ENCODE results near the gene H2BK1.

H2BK1 gene

DNA sequence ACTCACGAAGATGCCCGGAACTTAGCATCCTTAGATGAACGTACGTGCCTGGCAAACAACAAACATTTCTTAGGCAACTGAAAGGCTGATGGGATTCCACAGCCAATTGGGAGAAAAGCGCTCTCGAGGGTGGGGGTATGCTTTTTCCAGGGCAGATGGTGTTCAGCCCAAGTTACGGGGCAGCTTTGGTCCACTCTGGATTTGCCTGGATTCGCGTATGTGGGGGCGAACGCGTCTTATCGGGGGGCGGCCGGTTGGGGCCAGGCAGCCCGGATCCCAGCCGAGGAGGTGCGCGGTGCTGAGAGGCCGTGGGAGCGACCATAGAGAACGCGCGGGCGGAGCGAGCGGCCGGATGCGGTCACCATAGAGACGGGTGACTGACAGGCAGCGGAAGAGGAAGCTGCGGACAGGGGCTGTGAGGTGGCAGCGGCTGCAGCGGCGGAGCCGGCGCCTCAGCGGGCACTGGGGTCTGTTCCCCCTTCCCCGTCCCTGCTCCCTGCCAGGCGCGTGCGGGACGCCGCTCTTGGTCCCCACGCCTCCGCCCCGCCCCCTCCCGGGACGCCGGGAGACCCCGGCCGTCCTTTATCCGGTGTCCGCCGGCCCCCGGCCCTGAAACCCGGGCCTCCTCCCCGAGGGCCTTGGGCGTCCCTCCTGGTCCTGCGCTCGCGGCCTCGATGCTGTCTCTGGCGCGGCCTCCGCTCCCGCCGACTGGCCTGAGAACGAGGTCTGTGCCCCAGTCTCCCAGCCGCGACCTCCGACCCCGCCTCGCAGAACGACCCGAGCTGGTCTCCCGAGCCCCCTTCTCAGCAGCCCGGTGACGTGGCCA is 22.0 kb upstream of the H2BK1 start, which contains the start of gene CHPF2:
Gene CHPF2 (plus strand): TSS at position 393 of the 826 bp plus-strand sequence. CDS start 1,529 bp downstream, outside the sequence.
- DNase-seq (ENCODE audit: low spot score) = peak; percentile 95

- DNase-seq (ENCODE audit: low spot score) = no peak
Observed at GRCh38 chr7:151231080-151231479, 20.8 kb upstream of the H2BK1 start.

- no peak for DNase-seq (ENCODE audit: low spot score)
Observed at GRCh38 chr7:151229249-151229648, 19.0 kb upstream of the H2BK1 start.

GRCh38 chr7:151228024-151228866 is 18.0 kb upstream of the H2BK1 start:
- no peak for DNase-seq (ENCODE audit: low spot score)

DNA sequence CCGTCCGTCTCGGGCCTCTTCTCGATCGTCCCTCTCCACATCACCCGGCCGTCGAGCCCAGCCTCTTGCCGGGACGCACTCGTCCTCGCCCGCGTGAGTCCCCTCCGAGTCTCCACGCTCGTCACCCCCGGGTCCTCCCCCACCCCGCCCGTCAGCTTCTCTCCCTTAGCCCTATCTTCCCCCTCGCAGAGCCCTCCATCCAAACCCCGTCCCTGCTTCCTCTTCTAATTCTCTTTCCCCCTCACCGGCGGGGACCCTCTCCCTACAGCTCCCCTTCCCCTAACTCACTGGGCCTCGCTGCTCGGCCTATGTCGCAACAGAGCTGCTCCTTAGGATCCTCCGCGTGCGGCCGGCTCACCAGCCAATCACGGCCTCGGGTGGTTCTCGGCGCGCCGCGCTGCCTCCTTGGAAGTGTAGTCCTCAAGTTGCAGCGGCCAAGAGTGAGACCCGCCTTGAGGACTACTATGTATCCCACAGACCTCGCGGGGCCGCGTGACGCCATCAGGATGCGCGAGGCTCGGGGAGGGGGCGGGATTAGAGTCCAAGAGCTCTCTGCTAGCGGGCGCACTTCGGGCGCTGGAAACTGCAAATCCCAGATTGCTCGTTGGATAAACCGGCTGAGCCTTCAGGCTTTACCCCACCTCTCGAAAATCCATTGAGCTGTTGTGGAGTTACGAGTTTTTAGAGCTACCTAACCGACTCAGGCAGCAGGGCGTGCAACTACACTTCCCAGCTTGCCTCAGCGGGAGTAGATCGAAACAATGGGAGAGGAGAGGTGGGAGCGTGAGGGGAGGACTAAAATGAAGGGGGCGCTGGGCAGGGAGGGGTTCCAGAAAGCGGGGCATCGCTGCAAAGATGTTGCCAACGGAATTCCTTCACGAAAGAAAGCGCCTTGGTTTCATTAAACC is 16.8 kb upstream of the H2BK1 start, which contains the start of gene ABCF2:
Gene ABCF2 (minus strand): TSS at position 331 of the 908 bp plus-strand sequence. CDS start 747 bp downstream, outside the sequence.
- DNase-seq (ENCODE audit: low spot score) = peak; percentile 97

GRCh38 chr7:151226560-151226874 is 16.2 kb upstream of the H2BK1 start:
- no peak for DNase-seq (ENCODE audit: low spot score)

- no peak for DNase-seq (ENCODE audit: low spot score)
Observed at GRCh38 chr7:151225948-151226510, 15.7 kb upstream of the H2BK1 start.

DNA sequence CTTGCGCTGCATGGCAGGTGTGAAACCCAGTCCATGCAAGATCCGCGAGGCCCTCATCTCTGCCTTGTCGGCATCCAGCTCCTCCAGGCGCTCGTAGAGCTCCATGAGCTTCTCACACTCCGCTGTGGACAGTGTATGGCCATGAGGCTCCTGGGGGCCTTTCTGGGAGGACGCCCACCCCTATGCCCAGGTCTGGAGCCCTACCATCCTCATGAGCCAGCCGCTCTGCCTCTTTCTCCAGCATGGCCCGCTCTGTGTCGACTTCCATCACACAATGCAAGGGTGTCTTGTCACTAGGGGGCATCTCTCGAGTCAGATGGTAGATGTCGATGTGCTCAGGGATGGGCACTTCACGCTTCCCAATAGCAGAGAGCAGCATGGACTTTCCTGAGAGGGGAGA is 13.4 kb upstream of the H2BK1 start:
- no peak for DNase-seq (ENCODE audit: low spot score)

DNA sequence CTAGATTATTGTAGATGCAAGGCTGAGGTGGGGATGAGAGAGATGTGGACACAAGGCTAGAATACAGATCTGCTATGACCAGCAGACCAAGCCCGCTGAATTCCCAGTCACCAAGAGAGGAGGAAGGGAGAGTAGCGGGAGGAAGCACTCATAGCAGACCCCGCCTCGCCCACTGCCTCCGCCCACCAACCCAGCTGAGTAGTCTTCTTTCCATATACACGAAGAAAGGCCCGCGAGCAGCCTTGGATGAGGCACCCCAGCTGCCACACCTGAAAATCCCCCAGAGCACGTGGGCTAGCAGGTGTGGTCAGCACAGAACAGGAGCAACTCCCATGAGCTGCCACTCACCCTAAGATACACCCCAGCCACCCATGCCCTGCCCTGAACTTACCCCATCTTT is 7.9 kb upstream of the H2BK1 start:
- DNase-seq (ENCODE audit: low spot score) = peak; percentile 15

DNA sequence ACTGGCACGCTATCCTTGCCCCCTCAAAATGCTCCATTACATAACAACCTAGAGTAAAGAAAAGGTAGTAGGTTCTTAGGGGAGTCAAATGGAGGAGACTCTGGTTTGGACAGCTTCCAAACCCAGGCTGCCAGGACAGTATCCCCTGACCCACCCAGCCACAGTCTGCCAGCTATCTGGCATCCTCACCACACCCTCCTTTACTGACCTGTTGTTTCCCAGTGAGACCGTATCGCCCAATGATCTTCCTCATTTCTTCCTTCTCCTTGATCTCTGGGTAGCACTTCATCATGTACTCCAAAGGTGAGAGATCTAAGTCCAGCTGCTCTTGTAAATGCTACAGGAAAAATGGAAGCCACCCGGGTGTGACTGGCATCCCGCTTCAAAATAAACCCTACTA is 5.1 kb upstream of the H2BK1 start:
- DNase-seq (ENCODE audit: low spot score) = no peak

- no peak for DNase-seq (ENCODE audit: low spot score)
Observed at GRCh38 chr7:151213826-151214225, 3.5 kb upstream of the H2BK1 start.

GRCh38 chr7:151212626-151213025 is 2.3 kb upstream of the H2BK1 start:
- no peak for DNase-seq (ENCODE audit: low spot score)

DNA sequence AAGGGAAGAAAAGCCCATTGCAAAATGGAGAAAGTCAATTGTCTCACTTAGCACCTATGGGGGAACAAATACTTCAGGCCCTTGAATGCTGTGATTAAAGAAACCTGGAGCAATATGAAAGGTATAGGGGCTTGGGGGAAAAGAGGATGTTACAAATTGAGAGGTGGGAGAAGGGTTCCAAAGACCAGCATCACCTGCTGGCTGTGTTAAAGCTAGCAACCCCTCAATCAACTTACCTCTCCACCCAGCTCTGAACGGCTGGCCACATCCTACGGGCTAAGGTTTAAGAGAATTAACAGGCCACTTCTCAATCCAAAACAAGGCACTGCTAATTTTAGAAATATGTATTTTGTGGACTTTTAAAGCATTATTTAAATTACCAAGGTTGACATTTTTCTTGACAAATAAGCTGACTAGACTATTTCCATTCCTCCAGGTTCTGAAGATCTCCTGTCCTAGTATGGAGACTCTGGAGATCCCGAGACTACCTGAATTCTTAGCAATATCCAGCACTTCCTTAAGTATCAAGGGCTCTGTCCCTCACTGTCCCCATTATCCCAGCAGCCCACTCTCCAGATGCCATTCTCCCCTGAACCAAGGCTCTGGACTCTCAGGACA is 976 bp upstream of the H2BK1 start:
- peak; percentile 18 for DNase-seq (ENCODE audit: low spot score)

- no peak for DNase-seq (ENCODE audit: low spot score)
Observed at GRCh38 chr7:151209588-151209987, 700 bp downstream of the H2BK1 start.

DNA sequence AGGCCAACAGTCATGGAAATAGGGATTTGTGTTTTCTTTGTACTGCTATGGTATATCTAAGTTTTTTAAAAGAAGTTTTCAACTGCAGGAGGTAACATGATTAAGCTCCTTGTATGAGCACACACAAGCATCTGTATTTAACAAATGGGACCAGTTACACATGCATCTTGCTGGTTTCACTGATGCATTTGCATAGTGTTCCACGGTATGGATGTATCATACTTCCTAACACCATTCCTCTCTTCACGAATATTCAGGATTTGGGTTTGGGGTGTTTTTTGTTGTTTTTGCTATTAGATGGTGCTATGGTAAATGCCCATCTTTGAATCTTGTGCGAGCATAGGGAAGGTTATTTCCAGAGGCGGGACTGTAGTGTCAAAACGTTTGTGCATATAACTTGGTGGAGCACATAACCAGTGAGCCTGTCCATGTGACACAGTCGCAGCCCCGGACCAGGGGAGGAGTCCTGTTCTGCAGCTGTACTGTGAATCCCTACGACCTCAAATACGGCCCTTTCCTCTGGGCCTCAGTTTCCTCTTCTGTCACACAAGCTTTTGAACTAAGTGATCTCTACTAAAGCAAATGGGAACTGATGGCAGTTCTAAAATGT is 1.9 kb downstream of the H2BK1 start:
- no peak for DNase-seq (ENCODE audit: low spot score)

DNA sequence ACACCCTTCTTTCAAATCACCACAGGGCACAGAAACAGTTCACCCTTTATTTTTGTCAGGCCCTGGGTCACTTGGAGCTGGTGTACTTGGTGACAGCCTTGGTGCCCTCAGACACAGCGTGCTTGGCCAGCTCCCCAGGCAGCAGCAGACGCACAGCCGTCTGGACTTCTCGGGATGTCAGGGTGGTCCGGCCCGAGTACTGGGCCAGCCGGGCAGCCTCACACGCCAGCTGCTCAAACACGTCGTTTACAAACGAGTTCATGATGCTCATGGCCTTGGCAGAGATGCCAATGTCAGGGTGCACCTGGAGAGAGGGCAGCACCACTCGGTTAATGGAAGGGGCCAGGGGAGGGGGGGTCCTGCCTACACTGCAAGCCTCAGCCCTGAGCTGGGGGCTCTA is 2.5 kb downstream of the H2BK1 start:
- no peak for DNase-seq (ENCODE audit: low spot score)

DNA sequence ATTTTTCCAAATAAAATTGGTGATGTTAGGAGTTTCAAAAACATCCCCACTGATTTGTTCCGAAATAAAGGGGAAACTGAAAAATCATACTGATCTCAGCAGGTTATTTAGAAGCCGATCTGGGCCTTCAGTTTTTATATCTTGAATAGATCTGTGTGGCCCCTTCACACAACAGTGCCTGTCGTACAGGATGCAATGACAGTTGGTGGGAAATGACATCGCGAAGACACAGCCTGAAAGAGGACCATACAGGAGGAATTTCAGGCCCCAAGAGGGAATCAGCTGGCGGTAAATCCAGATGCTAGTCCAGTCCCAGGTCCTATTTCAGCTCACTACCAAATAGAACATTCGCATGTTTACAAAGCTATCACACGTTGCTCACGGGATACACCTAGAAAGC is 3.0 kb downstream of the H2BK1 start:
- no peak for DNase-seq (ENCODE audit: low spot score)

DNA sequence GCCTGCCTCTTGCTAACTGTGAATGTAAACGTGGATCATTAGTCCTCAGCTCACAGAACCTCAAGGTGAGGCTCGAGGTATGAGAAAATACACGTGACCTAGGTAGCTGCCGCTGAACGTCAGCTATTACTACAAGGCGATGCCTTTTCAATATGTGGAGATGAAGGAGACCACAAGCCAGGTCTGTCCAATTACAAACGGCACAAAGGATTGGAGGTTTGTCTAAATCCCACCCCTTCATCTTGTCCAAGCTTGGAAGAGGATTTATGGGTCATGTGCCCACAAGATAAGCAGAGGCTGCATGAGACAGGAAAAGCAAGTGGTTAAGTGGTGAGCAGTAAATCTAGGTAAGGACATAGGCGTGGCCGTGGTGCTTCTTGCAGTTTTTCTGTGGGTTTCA is 3.4 kb downstream of the H2BK1 start:
- DNase-seq (ENCODE audit: low spot score) = no peak

- no peak for DNase-seq (ENCODE audit: low spot score)
Observed at GRCh38 chr7:151205730-151206129, 4.6 kb downstream of the H2BK1 start.

GRCh38 chr7:151204383-151205032 is 5.8 kb downstream of the H2BK1 start:
- DNase-seq (ENCODE audit: low spot score) = no peak
